DND-41 (cell line): Measurements from ENCODE around the gene SEC63.

Experiments used
- ATAC-seq: fragments of 200-7000 bp; cut with Tn5 transposase; 3 replicates; pipeline ENCODE4 v1.9.1; 2021; ENCODE audit warnings: low read depth; ENCODE audit not compliant: insufficient read depth
- DNase-seq: peaks from one replicate; pipeline ENCODE4 v3.0.0-alpha.2; 2020
- H2AFZ ChIP-seq: 2 replicates; pipeline ENCODE4 v1.6.0; 2012; ENCODE audit warnings: low read depth, low read length
- H3K27ac ChIP-seq: 2 replicates; pipeline ENCODE4 v1.5.1; 2012; ENCODE audit warnings: low read length, inconsistent platforms
- H3K27me3 ChIP-seq: fragments of 200-600 bp; sonication (generic); 2 replicates; pipeline ENCODE4 v1.6.0; 2012; ENCODE audit warnings: low read length, mild to moderate bottlenecking, inconsistent platforms; ENCODE audit not compliant: insufficient read depth, poor library complexity
- H3K36me3 ChIP-seq: 2 replicates; pipeline ENCODE4 v1.5.1; 2012; ENCODE audit warnings: low read length, inconsistent platforms; ENCODE audit not compliant: insufficient read depth
- H3K4me1 ChIP-seq: 2 replicates; pipeline ENCODE4 v1.5.1; 2012; ENCODE audit warnings: mild to moderate bottlenecking, low read length; ENCODE audit not compliant: insufficient read depth
- H3K4me2 ChIP-seq: 2 replicates; pipeline ENCODE4 v1.6.0; 2012; ENCODE audit warnings: mild to moderate bottlenecking, moderate library complexity, low read length, inconsistent platforms; ENCODE audit not compliant: insufficient read depth
- H3K4me3 ChIP-seq, 2 experiments: fragments of 200-600 bp in 1 of 2; shearing (Covaris generic) in 1 of 2; 2 replicates each; pipeline ENCODE4 v1.5.1; 2012 to 2016; ENCODE audit warnings: inconsistent platforms in 2 of 2, low read length in 2 of 2, mild to moderate bottlenecking in 2 of 2, low read depth in 1 of 2, moderate library complexity in 1 of 2
- H3K79me2 ChIP-seq: 2 replicates; pipeline ENCODE4 v1.6.0; 2012; ENCODE audit warnings: low read length, inconsistent platforms; ENCODE audit not compliant: insufficient read depth
- H3K9ac ChIP-seq: 2 replicates; pipeline ENCODE4 v1.6.0; 2012; ENCODE audit warnings: low read depth, mild to moderate bottlenecking, inconsistent platforms, low read length, moderate library complexity
- H3K9me3 ChIP-seq: 2 replicates; pipeline ENCODE4 v1.5.1; 2012; ENCODE audit warnings: low read length, moderate library complexity, mild to moderate bottlenecking, inconsistent platforms; ENCODE audit not compliant: insufficient read depth, severe bottlenecking
- H4K20me1 ChIP-seq: 2 replicates; pipeline ENCODE4 v1.6.0; 2012; ENCODE audit warnings: low read length; ENCODE audit not compliant: insufficient read depth
- EZH2 ChIP-seq: IDR thresholded peaks from 3 replicates; pipeline ENCODE4 v1.6.1; 2012; ENCODE audit warnings: borderline replicate concordance, low read depth, mild to moderate bottlenecking, moderate library complexity, low read length, inconsistent platforms; ENCODE audit not compliant: severe bottlenecking
- TF ChIP-seq, protein P1 (sequence below): IDR thresholded peaks from 2 replicates; pipeline ENCODE4 v1.5.1; 2012; ENCODE audit warnings: borderline replicate concordance, low read length, moderate library complexity, mild to moderate bottlenecking; ENCODE audit not compliant: poor library complexity, severe bottlenecking; ENCODE audit errors: extremely low read depth

SEC63 gene

DNA sequence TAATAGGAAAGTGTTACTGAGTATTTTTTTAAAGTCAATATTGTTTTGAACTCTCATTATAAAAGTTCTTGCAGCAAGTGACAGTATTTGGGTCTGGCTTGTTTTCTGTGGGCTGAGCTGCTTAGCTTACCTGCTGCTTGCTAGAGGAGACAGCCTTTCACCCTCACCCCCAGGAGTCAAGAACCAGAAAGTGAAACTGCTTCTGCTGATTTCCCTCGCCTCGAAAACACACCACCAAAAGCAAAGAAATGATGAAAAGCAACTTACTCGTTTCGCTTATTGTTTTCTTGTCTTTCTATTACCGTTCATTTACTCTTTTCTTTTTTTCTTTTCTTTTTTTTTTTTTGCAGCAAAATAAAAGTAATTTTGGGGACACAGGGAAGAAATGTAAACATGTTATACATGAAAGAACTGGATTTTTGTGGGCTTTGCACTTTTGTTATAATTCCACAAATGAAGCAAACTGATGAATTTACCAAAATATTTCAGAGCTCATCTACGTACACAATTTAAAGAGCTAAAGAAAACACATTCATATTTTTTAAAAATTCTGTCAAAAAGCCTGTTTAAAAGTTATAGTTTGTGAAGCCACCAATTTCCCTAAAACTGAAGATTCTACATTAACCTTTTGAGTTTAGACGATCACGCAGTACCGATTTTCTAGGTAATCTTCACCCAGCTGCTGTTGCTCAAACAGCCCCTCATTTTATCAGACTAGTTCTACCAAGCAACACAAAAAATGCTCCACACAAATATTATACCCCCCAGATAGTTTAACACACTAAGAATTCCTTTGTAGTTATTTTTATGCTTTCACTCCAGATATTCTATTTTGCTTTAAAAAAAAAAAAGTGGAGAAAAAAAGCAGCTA is 135.6 kb downstream of the SEC63 start:
- Histone ChIP-seq H3K4me1 (peaks cover 19% of the 10 kb centered on the region), H3K27ac (peak overlapping the region; percentile 46; the same call in 1 of the 2 replicates), H3K4me3 (peak overlapping the region; percentile 32 to 53; a peak in 3 of 4 replicates), H3K9ac (peak overlapping the region; percentile 49), H3K79me2 (no peaks in the 10 kb centered on the region), H2AFZ (peak overlapping the region; percentile 71), H3K36me3 (no peaks in the 10 kb centered on the region), H3K4me2 (peak overlapping the region; percentile 62), H3K27me3 (no peaks in the 10 kb centered on the region), H4K20me1 (no peaks in the 10 kb centered on the region), H3K9me3 (no peaks in the 10 kb centered on the region)
- ATAC-seq, result peak; percentile 90
- no peak for TF ChIP-seq EZH2
- TF ChIP-seq, protein P1, sequence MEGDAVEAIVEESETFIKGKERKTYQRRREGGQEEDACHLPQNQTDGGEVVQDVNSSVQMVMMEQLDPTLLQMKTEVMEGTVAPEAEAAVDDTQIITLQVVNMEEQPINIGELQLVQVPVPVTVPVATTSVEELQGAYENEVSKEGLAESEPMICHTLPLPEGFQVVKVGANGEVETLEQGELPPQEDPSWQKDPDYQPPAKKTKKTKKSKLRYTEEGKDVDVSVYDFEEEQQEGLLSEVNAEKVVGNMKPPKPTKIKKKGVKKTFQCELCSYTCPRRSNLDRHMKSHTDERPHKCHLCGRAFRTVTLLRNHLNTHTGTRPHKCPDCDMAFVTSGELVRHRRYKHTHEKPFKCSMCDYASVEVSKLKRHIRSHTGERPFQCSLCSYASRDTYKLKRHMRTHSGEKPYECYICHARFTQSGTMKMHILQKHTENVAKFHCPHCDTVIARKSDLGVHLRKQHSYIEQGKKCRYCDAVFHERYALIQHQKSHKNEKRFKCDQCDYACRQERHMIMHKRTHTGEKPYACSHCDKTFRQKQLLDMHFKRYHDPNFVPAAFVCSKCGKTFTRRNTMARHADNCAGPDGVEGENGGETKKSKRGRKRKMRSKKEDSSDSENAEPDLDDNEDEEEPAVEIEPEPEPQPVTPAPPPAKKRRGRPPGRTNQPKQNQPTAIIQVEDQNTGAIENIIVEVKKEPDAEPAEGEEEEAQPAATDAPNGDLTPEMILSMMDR, result no peak
- peak; percentile 66 for DNase-seq

- H2AFZ ChIP-seq, result peak overlapping the region; percentile 71; the same call in 1 of the 2 replicates
- DNase-seq (no peak), ATAC-seq (no peak)
- no peak overlapping the region for H3K27ac ChIP-seq
- H3K36me3 ChIP-seq, result no peaks in the 10 kb centered on the region
- no peak overlapping the region for H3K4me3 ChIP-seq
- H3K9ac ChIP-seq, result no peak overlapping the region
- H3K9me3 ChIP-seq, result no peaks in the 10 kb centered on the region
- H4K20me1 ChIP-seq, result no peaks in the 10 kb centered on the region
- peaks cover 19% of the 10 kb centered on the region for H3K4me1 ChIP-seq
- H3K79me2 ChIP-seq, result no peaks in the 10 kb centered on the region
- TF ChIP-seq EZH2, result no peak
- TF ChIP-seq, protein P1, result no peak
- peak overlapping the region; percentile 62; the same call in 1 of the 2 replicates for H3K4me2 ChIP-seq
- no peaks in the 10 kb centered on the region for H3K27me3 ChIP-seq
These were observed 136.4 kb downstream of the SEC63 start for GRCh38 chr6:107821591-107821990.

DNA sequence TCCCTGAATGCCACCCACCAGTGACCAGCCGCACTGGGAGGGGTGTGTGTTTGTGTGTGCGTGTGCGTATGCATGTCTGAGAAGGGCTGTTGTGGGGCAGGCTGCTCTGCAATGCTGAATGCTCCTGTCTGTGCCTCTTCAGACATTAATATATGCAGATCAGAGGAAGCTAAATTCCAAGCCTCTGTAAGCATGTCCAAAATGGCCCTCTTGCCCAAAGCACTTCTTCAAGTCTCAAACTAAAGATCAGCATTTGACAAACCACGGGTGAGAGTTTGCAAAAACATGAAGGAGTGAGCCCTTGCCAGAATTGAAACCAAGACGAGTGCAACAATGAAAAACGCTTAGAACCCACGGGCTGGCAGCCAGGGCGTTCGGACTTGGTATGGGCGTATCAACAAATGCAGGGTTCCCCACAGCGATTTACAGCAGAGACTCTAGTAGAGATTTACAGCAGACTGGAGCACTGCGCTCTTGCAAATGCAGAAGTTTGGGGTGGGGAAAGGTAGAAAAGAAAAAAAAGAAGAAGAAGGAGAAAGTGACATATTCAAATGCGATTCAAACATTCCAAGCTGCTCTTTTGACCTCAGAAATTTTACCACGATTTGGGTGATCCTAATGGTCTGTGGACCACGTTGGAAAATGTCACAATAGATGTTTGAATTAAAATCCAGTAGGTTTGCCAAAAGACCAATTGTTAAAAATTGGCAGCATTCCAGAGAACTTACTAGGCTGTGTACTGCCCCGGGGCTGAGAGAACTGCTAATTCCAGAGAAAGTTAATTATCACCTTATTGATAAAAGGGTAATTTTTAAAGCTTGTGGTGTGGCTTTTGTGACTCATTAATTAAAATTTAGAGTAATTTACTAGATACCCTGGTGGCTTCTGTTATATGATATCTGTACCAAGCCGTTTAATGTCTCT is 137.4 kb downstream of the SEC63 start:
- Histone ChIP-seq H3K27ac (no peak overlapping the region), H3K4me3 (no peak overlapping the region), H3K9ac (no peak overlapping the region), H3K27me3 (no peaks in the 10 kb centered on the region), H3K4me1 (peaks cover 19% of the 10 kb centered on the region), H3K9me3 (no peaks in the 10 kb centered on the region), H2AFZ (no peak overlapping the region), H4K20me1 (no peaks in the 10 kb centered on the region), H3K4me2 (no peak overlapping the region), H3K36me3 (no peaks in the 10 kb centered on the region), H3K79me2 (no peaks in the 10 kb centered on the region)
- DNase-seq, result no peak
- TF ChIP-seq, protein P1, result no peak
- TF ChIP-seq EZH2, result no peak
- no peak for ATAC-seq
